GM12801 (cell line): ENCODE data around the gene ADGRG7.

Source experiments
- TF ChIP-seq, protein P1 (sequence below): IDR thresholded peaks from one replicate; pipeline ENCODE4 v1.5.1; 2011; ENCODE audit warnings: control low read depth; ENCODE audit not compliant: insufficient read length; ENCODE audit errors: extremely low read depth

The ADGRG7 gene

GRCh38 chr3:100682056-100682853, 72.9 kb downstream of the ADGRG7 start:
- TF ChIP-seq, protein P1, sequence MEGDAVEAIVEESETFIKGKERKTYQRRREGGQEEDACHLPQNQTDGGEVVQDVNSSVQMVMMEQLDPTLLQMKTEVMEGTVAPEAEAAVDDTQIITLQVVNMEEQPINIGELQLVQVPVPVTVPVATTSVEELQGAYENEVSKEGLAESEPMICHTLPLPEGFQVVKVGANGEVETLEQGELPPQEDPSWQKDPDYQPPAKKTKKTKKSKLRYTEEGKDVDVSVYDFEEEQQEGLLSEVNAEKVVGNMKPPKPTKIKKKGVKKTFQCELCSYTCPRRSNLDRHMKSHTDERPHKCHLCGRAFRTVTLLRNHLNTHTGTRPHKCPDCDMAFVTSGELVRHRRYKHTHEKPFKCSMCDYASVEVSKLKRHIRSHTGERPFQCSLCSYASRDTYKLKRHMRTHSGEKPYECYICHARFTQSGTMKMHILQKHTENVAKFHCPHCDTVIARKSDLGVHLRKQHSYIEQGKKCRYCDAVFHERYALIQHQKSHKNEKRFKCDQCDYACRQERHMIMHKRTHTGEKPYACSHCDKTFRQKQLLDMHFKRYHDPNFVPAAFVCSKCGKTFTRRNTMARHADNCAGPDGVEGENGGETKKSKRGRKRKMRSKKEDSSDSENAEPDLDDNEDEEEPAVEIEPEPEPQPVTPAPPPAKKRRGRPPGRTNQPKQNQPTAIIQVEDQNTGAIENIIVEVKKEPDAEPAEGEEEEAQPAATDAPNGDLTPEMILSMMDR, result no peak

DNA sequence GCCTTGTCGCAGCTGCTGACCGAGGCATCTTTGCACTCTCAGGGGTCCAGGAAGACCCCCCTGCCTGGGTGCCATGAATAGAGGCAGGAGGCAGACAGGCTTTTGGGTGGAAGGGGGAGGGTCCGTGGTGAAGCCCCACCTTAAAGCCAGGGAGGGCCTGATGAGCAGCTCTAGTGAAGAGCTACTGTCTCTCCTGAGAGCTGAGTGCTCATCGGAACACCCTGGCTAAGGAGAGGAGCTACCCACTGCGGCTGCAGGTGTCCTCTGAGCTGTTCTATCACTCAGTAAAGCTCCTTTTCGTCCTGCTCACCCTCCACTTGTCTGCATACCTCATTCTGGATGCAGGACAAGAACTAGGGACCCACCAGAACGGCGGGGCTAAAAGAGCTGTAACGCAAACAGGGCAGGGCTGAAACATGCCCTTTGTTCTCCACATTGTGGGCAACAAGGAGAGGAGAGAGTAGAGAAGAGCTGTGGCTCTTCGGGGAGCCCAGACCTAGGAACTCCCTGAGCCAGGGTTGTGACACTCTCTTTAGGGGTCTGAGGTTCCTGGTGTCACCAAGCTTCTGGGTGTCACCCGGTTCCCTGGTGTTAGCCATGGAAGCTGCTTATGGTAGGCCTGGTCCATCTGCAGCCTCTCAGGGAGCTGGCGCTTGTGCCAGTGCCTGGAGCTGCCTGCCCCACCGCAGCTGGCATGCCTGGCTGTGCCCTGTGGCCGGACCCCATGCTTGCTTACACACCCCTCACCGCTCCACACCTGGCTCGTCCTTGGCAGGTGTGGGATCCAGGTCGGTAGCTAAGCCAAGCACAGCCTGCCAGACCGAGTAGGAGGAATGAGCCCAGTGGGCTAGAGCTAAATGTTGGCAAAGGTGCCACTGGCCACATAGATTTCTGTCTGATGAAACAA, 73.7 kb downstream of the ADGRG7 start:
- TF ChIP-seq, protein P1, result no peak

- TF ChIP-seq, protein P1, result no peak
Measured at GRCh38 chr3:100693225-100693624, 83.8 kb downstream of the ADGRG7 start.

GRCh38 chr3:100695696-100696095, 86.3 kb downstream of the ADGRG7 start:
- TF ChIP-seq, protein P1, result no peak

DNA sequence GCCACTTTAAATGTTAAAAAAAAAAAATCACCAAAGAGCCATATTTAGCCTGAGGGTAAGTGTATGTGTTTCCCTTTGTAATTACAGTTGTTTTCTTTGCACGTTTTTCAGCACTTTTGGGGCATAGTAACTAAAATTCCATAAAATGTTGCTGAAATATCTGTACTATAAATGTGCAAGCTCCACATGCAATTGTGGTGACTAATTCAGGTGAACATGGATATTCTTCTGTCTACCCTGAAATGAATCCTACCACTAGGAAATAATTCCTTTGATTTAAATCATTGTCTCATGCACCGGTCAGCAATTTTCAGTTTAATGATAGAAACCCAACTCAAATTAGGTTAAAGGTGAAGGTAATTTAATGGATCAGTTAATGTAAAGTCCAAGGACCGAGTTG, 86.8 kb downstream of the ADGRG7 start:
- TF ChIP-seq, protein P1, result no peak

DNA sequence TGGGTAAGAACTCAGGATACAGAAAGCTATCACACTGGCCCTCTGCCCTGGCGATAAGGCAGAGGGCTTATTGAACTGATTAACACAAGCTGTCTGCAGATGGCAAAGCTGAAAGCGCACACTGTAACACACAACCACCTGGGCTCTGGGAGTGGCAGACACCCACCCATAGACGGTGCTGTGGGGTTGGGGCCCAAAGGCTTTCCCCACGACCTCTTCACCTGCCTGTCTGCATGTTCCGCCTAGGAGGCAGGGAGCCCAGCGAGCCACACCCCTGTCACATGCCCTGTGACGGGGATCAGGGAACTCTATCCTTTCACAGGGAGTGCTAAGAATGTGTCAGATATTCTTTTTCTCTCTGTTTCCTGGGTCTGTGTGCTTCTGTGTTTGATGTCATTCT, 87.8 kb downstream of the ADGRG7 start:
- TF ChIP-seq, protein P1, result no peak

DNA sequence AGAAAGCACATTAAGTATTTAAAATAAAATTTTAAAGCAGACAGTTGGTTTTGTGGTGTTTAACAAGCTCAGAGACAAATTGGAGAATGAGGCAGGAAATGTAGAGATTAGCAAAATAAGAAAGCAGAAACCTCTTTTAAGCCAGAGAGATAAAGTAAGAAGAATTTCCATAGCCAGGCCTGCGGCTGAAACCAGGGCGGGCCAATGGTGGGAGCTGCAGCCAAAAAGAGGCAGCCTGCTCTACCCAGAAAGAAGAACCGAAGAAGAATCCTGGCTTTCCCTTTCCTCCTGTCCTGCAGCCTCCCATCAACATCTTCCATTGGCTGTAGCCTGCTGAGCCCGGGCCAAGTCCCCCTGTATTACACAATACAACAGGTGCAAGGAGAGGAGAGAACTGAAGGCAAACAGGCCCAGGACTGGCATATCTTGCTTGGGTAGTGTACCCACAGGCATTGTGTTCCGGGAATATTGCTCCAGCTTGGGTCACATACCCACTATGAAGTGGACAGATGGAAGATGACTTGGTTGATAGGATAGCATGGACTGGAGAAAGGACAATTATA, 88.4 kb downstream of the ADGRG7 start:
- TF ChIP-seq, protein P1, result no peak
